A673 (cell line): ENCODE results near the gene MYO1E. TPM values are rescaled to one million over a fixed set of nuclear protein-coding genes. Genes with fewer than 3 reads are reported as not detected.

Source experiments
- BruUV-seq: library from RNA; stranded (reverse); fragments of 400-500 nt; replicated peaks from 2 replicates; lab custom pipeline; 2021; lab: Mats Ljungman, UMichigan
- CTCF ChIA-PET: fragments of 300-600 bp; sonication (Branson Sonifier 250); formaldehyde crosslinking; loops from one replicate; lab custom pipeline; 2022; ENCODE audit warnings: antibody characterized with exemption; lab: Charles Lee
- POLR2A ChIA-PET: fragments of 300-600 bp; sonication (Branson Sonifier 250); formaldehyde crosslinking; loops from one replicate; lab custom pipeline; 2022; ENCODE audit warnings: antibody characterized with exemption; ENCODE audit not compliant: low non-redundant PET; lab: Charles Lee
- DNase-seq: peaks from one replicate; pipeline ENCODE4 v3.0.0-alpha.2; 2015; ENCODE audit warnings: low spot score
- H3K27ac ChIP-seq: fragments of 200-600 bp; sonication (generic); 2 replicates; pipeline ENCODE4 v1.5.1; 2016; ENCODE audit warnings: mixed run types, low read depth, mild to moderate bottlenecking, mixed read lengths, antibody characterized with exemption, low read length; ENCODE audit not compliant: poor library complexity, severe bottlenecking
- H3K27me3 ChIP-seq: fragments of 200-600 bp; sonication (generic); replicated peaks from 2 replicates; pipeline ENCODE4 v1.6.1; 2017; ENCODE audit warnings: mixed run types, low read depth, mild to moderate bottlenecking, mixed read lengths, antibody characterized with exemption, low read length; ENCODE audit not compliant: insufficient read depth, poor library complexity
- H3K36me3 ChIP-seq: fragments of 200-600 bp; sonication (generic); 2 replicates; pipeline ENCODE4 v1.6.1; 2016; ENCODE audit warnings: mixed run types, mild to moderate bottlenecking, mixed read lengths, antibody characterized with exemption, low read length; ENCODE audit not compliant: insufficient read depth, poor library complexity, severe bottlenecking
- H3K4me1 ChIP-seq: fragments of 200-600 bp; sonication (generic); 2 replicates; pipeline ENCODE4 v1.6.1; 2017; ENCODE audit warnings: mixed run types, mild to moderate bottlenecking, mixed read lengths, antibody characterized with exemption, low read length; ENCODE audit not compliant: insufficient read depth, poor library complexity, severe bottlenecking
- H3K4me3 ChIP-seq: fragments of 200-600 bp; sonication (generic); 2 replicates; pipeline ENCODE4 v1.5.1; 2016; ENCODE audit warnings: low read depth, mixed run types, mild to moderate bottlenecking, mixed read lengths, low read length; ENCODE audit not compliant: poor library complexity, severe bottlenecking
- H3K9me3 ChIP-seq: fragments of 200-600 bp; sonication (generic); 2 replicates; pipeline ENCODE4 v1.6.1; 2016; ENCODE audit warnings: mixed run types, low read depth, mild to moderate bottlenecking, mixed read lengths, antibody characterized with exemption, low read length; ENCODE audit not compliant: poor library complexity, severe bottlenecking
- CTCF ChIP-seq: fragments of 300-800, 200-600 bp; sonication (generic); conservative IDR thresholded peaks from 2 replicates; pipeline ENCODE4 v1.5.1; 2017; ENCODE audit warnings: low read depth, mild to moderate bottlenecking, antibody characterized with exemption, low read length, moderate library complexity, mixed read lengths
- EZH2 ChIP-seq: fragments of 200-600 bp; sonication (generic); IDR thresholded peaks from 2 replicates; pipeline ENCODE4 v1.6.1; 2017; ENCODE audit warnings: borderline replicate concordance, low read depth, mild to moderate bottlenecking, mixed read lengths, antibody characterized with exemption, low read length; ENCODE audit not compliant: poor library complexity, severe bottlenecking
- intact Hi-C: fragments of 100-400 bp; cut with micrococcal nuclease; formaldehyde crosslinking; loops from one replicate; pipeline ENCODE4 v1.10.0; 2022; ENCODE audit not compliant: unreplicated experiment
- total RNA-seq: library from RNA; stranded (reverse); gene quantifications from 2 replicates; pipeline ENCODE4 v1.2.3, GENCODE V29; 2021

MYO1E gene
- total RNA-seq, 1 experiment from 2014 or later, result 7.9 TPM

GRCh38 chr15:59180945-59181600 lies 191.6 kb downstream of the MYO1E start:
- Histone ChIP-seq H3K9me3 (peaks cover 8% of the 10 kb centered on the region), H3K4me1 (no peaks in the 10 kb centered on the region), H3K4me3 (no peak overlapping the region), H3K27me3 (no peaks in the 10 kb centered on the region), H3K36me3 (no peaks in the 10 kb centered on the region), H3K27ac (no peak overlapping the region)
- no TSS peak for BruUV-seq
- CTCF ChIA-PET, result no interaction called here
- intact Hi-C loops, result no loop called here
- no peak for TF ChIP-seq EZH2
- TF ChIP-seq CTCF, result no peak
- POLR2A ChIA-PET, result no interaction called here
- DNase-seq, result no peak

- Histone ChIP-seq H3K4me3 (no peak overlapping the region), H3K27me3 (no peaks in the 10 kb centered on the region), H3K36me3 (no peaks in the 10 kb centered on the region), H3K4me1 (no peaks in the 10 kb centered on the region), H3K9me3 (peaks cover 8% of the 10 kb centered on the region), H3K27ac (no peak overlapping the region)
- POLR2A ChIA-PET, result no interaction called here
- CTCF ChIA-PET, result no interaction called here
- no peak for DNase-seq
- intact Hi-C loops, result no loop called here
- BruUV-seq, result no TSS peak
- TF ChIP-seq EZH2 (no peak), CTCF (no peak)
Measured at GRCh38 chr15:59179717-59180116, 193.0 kb downstream of the MYO1E start.

- DNase-seq, result no peak
- no peaks in the 10 kb centered on the region for H3K36me3 ChIP-seq
- intact Hi-C loops, result no loop called here
- no peaks in the 10 kb centered on the region for H3K27me3 ChIP-seq
- no peak overlapping the region for H3K27ac ChIP-seq
- H3K9me3 ChIP-seq, result peaks cover 8% of the 10 kb centered on the region
- ChIA-PET CTCF (no interaction called here), POLR2A (no interaction called here)
- no peak for TF ChIP-seq EZH2
- TF ChIP-seq CTCF, result no peak
- no peak overlapping the region for H3K4me3 ChIP-seq
- no TSS peak for BruUV-seq
- H3K4me1 ChIP-seq, result no peaks in the 10 kb centered on the region
Measured at GRCh38 chr15:59178151-59178695, 194.4 kb downstream of the MYO1E start.
